CD4-positive, alpha-beta T cell treated with Interferon gamma for 1 hour (primary cell): ENCODE data around the gene SLC22A23.
"Not testable (repeated sequence)": the region's sequence is repeated elsewhere in the genome, so short reads cannot be mapped to it uniquely, and the experiment has no call there.

Source experiments
- DNase-seq: peaks from one replicate; pipeline ENCODE4 v3.0.0-alpha.2; 2020

SLC22A23 gene

DNA sequence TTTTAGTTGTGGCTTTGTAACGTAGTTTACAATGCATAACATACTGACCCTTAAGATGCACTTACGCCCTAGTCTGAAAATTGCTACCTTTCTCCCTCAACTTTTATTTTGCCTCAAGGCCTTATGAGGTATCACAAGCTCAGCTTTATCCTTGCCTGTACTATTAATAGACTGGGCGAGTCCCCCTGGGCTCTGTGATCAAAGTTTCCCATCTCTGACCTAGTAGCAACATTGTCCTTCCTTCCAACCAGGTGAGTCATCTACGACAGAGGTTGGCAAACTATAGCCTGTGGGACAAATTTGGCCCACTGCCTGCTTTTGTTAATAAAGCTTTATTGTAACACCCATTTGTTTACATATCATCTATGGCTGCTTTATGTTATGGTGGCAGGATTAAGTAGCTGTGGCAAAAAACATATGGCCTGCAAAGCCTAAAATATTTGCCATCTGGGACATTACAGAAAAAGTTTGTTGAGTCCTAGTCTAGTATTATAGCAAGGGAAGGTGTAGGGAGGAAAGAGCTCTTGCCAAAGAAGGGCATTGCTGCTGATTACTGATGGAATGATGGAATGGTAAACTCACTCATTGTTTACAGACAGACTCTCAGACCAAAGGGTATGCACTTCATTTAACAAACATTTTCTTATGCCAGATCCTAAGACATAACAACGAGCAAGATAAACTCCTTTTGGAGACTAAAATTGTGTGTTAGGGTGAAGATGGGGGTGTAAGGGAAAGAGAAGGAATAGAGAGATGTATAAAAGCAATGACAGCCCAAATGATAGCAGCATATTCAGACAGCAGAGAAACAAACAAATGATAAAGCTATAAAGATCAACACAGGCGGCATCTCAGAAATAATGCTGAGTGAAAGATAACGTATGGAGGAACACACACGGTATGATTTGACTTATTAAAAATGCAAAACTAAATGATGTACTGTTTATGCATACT is 74.2 kb downstream of the SLC22A23 start:
- no peak for DNase-seq

- no peak for DNase-seq
Observed at GRCh38 chr6:3381233-3381921, 75.5 kb downstream of the SLC22A23 start.

- no peak for DNase-seq
Observed at GRCh38 chr6:3380344-3381232, 76.3 kb downstream of the SLC22A23 start.

DNA sequence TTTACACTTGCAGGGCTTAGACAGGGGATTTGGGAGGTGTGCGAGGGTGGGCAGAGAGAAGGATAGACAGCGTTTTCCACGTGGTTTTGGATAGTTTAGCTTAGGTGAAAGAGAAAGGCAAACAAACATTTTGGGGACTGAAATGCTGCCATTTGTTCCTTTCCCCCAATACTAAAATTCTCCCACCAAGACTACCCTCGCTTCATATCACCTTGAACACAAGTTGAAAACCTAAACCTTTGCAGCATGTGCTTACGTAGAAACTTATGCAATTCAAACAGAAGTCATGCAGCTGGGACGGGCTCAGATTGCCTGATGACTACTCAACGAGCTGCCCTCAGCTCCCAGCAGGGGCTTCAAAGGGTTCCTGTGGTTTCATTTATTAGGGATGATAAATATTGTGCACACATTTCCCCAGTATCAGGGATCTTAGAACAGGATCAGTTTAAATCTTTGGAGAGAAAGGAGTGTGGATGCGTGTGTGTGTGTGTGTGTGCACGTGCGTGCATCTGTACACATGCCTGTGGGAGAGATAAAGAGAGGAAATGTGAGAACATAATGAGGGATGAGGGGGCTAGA is 77.3 kb downstream of the SLC22A23 start:
- DNase-seq = no peak

GRCh38 chr6:3378808-3379207 is 78.0 kb downstream of the SLC22A23 start:
- DNase-seq = not testable (repeated sequence)

- DNase-seq = not testable (repeated sequence)
Observed at GRCh38 chr6:3378398-3378782, 78.5 kb downstream of the SLC22A23 start.

- DNase-seq = no peak
Observed at GRCh38 chr6:3377536-3378397, 79.1 kb downstream of the SLC22A23 start.

DNA sequence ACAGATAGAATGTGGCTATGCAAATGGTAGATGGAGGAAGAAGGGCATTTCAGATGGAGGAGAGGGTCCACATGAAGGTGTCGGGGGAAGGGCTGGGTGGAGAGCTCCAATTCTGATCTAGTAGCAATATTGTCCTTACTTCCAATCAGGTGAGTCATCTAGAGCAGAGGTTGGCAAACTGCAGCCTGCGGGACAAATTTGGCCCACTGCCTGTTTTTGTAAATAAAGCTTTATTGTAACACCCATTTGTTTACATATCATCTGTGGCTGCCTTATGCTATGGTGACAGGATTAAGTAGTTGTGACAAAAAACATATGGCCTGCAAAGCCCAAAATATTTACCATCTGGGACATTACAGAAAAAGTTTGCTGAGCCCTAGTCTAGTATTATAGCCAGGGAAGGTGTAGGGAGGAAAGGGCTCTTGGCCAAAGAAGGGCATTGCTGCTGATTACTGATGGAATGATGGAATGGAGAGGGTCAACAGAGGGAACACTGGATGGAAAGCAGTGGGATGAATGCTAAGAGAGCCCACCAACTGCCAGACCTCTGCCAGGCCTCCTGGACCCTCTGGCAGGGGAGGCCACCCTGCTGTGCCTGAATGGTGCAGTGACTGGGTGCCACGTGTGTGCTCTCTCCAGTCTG is 79.8 kb downstream of the SLC22A23 start:
- DNase-seq = no peak

DNA sequence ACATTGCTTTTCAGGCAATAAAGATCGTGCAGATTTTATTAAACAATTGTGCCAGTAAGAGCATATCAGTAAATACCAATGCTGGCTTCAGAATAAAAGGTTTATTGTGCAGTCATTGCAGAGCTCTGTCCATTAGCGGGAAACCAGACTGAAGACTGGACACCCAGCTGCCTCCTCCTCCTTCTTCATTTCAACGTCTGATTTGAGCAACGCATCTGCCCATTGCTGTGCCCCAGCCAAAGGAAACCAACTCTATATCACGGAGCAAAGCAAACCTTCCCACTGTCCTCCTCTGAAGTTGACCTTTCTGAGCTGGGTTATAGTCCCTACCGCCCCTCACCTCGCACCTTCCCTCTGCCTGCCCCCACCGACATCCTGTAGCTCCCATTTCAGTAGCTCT is 80.8 kb downstream of the SLC22A23 start:
- DNase-seq = no peak

DNA sequence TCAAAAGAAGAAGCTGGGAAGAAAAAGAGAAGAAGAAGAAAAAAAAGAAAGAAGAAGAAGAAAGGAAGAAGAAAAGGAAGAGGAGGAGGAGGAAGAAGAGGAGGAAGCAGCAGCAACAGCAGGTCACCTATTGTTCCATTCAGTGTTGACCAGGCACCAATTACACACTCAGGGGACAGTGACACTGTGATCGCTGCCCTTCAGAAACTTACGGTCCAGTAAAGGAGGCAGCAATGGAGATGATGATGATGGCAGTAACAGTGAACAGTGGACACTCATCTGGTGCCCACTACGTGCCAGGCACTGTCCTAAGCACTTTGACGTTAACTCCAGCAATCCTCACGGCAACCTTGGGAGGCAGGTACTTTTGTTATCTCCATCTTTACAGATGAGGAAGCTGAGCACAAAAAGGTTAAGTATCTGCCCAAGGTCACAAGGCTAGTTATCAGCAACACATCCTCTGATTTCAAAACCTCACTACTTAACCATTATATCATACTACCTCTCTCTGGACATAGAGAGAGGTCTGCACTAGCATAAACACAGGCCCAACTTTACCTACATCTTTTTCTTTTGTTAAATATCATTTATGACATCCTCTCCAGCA is 83.2 kb downstream of the SLC22A23 start:
- no peak for DNase-seq

DNA sequence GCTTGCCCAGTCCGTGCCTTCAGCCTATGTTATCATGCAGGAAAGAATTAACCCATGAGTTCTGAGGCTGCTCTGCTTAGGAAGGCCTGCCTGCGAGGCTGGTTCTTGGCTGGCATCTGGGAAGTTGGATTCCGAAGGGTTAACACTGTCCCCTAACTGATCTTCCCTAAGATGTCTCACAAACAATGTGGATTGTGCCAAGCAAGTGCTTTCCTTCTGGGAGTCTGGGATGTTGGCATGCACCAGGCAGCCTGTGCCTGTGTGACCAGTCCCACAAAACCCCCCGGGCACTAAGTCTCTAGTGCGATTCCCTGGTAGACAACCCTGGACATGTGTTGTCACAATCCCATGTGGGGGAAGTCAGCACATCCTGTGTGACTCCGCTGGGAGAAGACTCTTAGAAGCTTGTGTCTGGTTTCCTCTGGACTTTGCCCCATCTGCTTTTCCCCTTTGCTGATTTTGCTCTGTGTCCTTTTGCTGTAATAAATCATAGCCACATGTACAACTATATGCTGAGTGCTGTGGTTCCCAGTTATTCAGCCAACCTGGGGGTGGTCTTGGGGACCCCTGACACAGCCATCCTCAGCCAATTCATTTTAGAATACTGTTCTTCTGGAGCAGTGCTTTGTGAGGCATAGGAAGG is 83.8 kb downstream of the SLC22A23 start:
- DNase-seq = no peak

DNA sequence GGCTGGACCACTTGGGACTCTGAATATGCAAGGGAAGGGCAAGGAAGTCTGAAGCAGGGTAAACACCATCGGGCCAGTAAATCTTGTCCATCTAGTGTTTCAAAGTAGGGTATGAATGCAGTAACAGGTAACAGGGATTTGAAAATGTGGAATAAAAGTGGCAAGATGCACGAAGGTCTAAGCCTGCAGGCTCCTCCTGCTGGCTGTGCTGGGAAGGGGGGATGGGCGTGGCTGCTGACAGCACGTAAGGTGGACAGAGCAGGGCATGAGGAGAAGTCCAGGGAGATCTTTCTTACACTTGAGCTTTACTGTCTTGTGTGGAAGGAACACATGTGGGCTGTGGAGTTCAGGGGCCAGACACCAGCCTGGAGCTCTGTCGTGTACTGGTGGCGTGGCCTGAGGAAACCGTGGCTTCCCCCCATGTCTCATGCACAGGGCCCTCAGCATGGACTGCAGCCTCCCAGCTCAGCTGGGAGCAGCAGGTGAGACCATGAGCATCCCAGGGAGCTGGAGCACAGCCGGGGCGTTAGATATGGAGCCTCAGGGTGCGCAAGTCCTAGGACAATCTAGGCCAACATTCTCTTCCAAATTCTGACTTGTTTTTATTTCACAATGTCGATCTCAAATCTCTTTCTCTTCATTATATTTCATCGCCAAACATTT is 84.5 kb downstream of the SLC22A23 start:
- DNase-seq = no peak

GRCh38 chr6:3371222-3371949 is 85.5 kb downstream of the SLC22A23 start:
- no peak for DNase-seq

DNA sequence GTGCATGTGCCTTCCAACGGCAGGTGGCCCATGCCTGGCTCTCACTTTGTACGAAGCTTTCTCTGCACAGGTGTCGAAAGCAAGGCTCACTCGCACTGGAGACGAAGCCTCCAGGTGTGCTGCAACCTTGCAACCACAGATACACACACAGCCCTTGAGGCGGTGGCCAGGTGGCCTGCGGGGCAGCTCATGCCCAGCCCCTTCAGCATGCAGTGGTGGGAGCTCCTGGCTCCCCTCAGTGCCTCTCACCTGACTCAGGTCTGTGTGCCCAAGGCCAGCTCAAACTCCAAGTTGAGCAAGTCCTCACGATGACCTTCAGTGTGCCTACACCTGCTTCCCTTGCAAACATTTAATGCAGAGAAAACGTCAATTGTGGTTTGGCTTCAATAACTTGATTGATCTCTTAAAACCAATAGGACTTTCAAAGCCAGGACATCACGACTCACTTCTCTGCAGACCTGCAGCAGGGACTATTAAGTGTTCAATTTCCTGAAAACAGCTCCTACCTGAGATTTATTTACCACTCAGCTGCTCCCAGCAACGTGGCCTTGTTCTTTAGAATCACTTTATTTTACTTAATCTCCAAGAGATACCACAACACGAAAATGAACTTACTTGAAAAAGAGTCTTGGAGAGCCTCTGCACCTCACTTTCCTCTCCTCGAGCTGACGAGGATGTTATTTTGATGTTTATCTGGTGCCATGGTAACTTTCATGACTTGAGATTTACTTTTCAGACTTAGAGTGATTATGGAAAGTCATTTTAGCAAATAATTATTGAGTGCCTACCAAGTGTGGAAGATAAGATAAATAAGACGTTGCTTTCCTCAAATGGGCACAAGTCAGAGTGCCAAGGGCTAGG is 86.3 kb downstream of the SLC22A23 start:
- peak; percentile 12 for DNase-seq

- no peak for DNase-seq
Observed at GRCh38 chr6:3369985-3370360, 86.9 kb downstream of the SLC22A23 start.

DNA sequence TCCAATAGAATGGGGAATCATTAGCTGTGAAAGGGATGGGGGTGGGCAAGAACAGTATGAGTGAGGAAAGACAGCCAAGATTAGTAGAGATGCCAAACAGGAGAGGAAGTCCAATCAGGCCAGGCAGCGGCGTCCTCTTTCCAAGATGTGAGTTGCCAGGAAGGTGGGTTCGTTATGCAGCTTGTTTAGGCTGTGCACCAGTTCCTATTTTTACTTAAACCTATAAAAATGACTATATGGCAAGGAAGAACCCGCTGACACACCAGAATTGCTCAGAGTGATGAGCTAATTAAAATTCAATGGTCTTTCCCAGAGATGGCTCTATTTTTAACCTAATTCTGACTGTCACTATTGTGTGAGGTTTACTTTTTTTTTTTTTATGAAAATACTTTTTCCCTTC is 88.2 kb downstream of the SLC22A23 start:
- DNase-seq = no peak

DNA sequence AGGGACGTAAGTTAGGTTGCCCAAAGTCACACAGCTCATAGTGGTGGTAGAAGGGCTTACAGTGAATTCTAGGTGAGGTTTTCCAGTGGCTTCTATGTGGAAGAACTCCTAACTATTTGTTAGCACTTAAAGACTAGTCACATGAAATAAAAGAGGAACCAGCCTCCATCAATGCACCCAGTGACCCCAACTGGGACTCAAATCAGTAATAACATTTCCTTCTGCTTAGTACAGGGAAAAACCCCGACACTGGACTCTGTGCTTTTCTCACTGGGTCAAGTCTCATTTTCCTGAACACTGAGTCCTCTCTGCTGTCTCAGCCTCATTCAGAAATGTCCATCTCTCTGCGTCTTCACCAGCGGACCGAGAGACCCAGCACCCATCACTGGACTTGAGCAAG is 89.2 kb downstream of the SLC22A23 start:
- no peak for DNase-seq
